Amniotic stem cell (primary cell): ENCODE results near the gene MKKS.
"Not testable (repeated sequence)": the region's sequence is repeated elsewhere in the genome, so short reads cannot be mapped to it uniquely, and the experiment has no call there.

Source experiments
- DNase-seq: peaks from one replicate; lab custom pipeline; 2025; lab: John Stamatoyannopoulos, UW

MKKS gene

DNA sequence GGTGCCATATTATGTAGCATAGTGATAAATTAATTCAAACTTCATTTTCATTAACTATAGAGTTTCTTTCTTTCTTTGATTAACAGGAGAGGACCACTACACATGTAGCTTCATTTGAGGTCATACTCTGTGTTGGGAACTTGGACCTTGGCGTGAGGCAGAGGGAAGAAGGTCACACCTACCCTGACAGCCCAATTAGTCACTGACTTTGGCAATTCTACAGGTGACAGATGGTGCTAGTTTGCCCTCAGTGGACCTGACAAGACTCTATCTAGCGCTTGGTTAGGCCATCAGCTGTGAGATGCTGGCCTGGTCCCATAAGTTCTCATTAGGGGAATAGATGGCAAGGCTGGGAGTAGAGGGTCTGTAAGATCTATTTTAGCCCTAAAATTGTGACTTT lies 15.2 kb upstream of the MKKS start:
- DNase-seq = no peak

DNA sequence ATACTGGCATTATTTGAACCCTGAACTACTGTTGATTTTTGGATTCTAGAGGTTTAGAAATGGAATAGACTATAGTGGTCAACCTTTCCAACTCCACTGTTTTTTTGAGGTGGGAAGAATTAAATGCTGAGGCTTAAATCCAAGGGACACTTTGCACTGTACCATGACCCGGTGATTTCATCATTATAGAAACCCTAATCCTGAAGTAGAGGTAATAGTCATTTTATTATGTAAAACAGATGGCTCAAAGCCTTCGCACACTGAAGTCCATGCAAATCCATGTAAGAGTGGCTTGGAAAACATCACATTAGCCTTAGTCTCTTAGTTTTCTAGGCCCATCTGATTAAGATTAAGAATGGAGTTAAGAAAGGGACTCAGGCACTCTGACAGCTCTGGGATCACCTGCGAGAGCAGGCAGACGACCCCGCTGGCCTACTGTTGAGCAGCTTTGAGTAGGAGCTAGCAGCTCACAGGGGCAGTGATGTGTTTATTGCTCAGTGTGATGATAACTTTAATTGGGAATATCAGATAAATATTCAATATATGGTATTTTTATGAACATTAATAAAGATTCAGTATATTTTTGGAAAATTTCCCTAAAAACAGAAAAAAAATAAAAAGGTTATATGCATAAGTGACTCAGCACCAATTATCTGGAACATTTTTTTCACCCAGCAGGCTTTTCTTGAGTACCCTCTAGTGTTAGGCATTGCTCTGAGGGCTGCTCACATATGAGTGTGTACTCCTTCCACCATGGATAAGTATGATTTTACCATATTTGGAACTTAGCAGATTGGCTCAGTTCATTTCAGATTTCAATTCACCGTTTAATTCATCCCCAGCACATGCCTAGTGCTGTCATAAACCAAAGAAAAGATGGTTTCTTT lies 14.5 kb upstream of the MKKS start:
- peak; percentile 6 for DNase-seq

DNA sequence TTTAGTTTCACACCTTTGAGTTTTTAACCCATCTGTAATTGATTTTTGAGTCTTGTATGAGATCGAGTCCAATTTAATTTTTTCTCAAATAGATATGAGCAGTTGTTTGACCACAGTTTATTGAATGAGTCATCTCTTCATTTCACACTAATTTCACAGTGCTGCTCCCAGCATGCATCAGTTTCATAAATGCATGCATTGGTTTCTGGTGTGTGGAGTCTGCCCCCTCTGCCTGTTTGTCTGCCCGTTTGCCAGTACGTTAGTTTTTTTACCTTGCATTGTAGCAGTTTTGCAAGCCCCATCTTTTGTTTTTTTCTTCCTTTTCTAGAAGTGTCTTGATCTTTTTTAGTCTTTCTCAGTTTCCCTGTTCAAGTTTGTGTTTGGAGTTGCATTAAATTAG lies 13.0 kb upstream of the MKKS start:
- peak; percentile 35 for DNase-seq

DNA sequence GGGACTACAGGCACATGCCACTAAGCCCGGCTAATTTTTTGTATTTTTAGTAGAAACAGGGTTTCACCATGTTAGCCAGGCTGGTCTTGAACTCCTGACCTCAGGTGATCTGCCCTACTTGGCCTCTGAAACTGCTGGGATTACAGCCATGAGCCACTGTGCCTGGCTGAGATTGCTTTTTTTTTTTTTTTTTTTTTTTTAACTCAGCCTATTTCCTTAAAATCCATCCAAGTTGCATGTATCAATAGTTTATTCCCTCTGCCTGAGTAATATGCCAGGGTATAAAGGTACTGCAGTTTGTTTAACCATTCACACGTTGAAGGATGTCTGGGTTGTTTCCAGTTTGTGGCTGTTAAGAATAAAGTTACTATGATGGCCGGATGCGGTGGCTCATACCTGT lies 11.7 kb upstream of the MKKS start:
- no peak for DNase-seq

DNA sequence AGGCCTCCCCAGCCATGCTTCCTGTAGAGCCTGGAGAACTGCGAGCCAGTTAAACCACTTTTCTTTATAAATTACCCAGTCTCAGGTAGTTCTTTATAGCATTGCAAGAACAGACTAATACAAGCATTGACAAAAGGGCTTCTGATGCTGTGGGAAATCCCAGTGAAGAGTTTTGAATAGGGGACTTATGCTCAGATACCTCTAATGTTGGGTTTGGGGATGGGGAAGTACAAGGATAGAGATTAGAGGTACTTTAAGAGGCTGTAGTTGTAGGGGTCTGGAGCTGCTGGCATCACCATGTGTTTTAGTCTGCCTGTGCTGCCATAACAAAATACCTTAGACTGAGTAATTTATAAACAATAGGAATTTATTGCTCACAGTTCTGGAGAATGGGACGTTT lies 9.9 kb upstream of the MKKS start:
- no peak for DNase-seq

DNA sequence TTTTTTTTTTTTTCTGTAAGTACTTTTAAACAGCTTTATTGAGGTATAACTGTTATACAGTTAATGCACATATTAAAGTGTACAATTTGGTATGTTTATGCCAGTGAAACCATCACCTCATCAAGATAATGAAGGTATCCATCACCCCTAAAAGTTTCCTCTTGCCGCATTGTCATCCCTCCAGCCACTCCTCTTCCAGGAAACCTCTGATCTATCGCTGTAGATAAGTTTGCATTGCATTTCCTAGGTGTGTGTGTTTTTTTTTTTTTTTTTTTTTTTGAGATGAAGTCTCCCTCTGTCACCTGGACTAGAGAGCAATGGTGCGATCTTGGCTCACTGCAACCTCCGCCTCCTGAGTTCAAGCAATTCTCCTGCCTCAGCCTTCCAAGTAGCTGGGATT lies 4.2 kb upstream of the MKKS start:
- no peak for DNase-seq

DNA sequence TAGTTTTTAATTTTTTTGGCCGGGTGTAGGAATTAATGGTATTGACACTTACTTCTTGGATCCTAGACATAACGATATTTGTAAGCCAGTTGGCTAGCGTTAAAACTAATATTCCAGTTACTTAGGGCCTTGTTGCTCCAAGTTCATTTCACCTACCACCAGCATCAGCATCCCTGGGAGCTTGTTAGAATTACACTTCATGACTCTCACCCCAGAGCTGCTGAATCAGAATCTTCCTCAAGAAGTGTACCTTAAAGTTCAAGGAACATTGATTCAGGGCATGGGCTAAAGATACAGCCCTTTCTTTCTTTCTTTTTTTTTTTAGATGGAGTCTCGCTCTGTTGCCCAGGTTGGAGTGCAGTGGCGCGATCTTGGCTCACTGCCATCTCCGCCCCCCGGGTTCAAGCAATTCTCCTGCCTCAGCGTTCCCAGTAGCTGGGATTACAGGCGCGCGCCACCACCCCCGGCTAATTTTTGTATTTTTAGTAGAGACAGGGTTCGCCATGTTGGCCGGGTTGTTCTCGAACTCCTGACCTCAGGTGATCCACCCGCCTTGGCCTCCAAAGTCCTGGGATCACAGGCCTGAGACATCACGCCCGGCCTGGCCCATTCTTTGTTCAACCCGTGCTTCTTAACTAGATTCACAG lies 2.2 kb upstream of the MKKS start:
- DNase-seq = no peak

DNA sequence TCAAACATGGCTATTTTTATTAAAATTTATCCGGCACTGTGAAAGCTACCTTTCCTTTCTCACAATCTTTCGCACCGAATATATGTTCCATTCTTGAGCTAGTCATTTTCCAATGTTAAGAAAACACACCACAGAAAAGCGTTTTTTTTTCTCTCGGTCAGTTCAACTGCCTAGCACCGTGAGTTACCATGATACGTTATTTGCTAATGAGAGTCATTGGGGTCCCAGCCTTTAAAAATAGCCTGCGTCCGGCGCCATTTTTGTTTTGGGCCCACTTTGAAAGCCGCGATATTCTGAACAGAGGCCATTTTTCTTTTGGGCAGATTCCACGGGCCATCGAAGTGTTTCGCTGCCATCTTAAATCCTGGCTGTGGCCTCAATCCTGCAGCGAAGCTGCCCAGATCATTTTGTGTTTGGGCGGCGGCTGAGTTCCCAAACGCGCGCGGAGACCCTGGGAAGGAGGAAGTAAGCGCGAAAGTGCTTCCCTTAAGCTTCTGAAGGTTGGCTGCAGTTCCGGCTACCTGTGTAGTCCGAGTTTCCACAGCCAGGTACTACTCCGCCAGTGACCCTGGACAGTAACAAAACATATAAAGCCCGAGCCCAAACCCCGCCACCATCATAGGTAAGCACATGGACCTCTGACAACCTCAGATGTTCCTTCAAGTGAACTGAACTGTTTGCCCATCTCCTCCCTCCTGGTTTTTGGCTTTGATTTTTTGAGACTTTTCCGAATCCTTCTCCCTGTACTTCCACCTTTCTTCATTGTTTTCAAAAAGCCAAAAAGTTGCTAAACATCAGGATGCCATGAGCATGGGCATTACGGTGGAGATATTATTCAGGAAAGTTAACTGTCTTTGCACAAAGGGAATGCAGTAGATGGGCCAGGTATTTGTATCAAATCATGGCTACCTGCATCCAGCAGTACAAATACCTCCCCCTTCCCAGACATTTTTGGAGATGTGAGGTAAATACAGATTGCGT lies 1.1 kb upstream of the MKKS start, which contains the start of gene SLX4IP:
Gene SLX4IP, plus strand, starts transcription at position 474 of the 981 bp plus-strand sequence. CDS start 22,900 bp downstream, outside the sequence.
- DNase-seq = peak; percentile 85

DNA sequence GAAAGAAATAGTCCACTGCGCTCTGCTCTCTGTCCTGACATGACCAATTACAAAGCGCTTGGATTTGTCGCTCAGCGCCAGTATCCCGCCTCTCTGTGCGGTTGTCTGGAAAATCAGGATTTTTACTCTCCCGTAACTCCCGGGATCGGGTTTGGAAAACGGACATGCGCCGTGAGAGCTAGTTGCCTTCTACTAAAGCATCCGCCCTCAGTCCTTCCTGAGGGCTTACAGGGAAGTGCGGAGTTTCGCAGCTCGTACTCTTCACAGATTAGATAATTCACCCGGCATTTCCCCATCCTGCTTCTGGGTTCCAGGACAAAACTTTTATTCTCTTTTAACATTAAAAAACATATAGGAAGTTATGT lies 427 bp upstream of the MKKS start:
- DNase-seq = peak; percentile 95

DNA sequence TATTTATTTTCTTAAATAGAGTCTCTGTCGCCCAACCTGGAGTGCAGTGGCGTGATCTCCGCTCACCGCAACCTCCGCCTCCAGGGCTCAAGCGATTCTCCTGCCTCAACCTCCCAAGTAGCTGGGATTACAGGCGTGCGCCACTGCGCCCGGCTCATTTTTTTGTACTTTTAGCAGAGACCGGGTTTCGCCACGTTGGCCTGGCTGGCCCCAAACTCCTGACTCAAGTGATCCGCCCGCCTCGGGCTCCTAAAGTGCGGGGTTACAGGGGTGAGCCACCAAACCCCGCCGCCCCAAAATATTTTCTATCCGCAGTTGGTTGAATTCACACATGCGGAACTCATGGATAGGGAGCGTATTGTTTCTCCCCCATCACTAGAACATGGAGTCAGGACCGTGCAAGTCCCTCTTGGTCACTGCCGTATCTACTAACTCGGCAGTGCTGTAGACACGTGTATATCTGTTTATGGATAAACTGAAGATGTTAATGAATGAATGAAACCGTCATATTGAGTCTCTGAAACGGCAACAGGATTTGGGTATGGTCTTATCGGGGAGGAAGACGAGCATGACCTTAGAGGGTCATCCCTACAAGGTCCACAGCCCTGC lies 904 bp downstream of the MKKS start:
- DNase-seq = no peak

DNA sequence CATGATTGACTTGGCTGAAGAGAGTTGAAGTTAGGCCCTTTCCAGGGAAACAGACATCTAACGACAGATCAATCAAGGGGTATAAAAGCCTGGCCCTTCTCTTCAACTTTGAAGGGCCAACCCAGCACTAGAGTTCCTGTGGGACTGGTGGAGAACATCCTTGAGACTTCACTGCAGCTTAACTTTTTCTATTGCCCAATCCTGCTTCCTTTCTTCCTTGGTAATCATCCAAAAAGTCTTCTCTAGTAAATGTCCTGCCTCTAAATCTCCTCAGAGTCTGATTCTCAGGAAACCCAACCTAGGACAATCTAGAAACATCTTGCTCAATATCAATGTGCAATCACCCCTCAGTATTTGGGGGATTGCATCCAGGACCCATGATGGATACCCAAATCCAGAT lies 1.9 kb downstream of the MKKS start:
- no peak for DNase-seq

DNA sequence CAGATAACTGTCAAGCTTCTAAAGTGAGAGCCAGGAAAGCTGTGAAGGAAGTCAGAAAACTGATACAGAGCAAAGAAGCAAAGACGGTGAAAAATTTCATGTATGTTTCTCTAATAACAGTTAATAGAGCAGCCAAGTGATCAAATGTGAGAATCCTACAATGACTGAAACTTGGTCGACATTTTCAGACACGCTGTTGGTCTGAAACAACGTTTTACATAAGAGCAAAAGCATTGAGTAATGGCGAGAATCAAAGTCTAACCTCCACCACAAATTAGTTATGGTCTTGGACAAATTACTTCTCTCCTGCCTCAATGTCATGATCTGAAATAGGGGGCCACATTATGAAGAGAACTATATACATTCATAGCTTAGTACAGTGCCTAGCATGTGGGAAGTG lies 3.3 kb downstream of the MKKS start:
- no peak for DNase-seq

DNA sequence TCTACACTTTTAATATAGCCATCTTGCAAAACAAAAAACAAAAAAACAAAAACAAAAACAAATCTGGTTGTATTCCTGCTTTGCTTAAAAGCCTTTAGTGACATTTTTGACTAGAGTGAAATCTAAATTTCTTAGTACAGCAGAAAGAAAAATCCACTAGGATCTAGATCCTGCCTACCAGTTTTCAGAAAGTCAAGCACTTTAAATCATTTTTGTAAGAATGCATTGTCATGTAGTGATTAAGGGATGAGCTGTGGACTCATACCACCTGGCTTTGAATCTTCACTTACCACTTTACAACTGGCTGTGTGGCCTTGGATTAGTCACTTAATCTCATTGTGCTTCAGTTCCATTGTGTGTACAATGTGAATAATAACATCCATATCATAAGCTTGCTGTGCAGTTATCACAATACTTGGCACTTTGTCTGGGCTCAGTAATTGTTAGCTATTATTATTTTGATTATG lies 4.0 kb downstream of the MKKS start:
- DNase-seq = no peak

DNA sequence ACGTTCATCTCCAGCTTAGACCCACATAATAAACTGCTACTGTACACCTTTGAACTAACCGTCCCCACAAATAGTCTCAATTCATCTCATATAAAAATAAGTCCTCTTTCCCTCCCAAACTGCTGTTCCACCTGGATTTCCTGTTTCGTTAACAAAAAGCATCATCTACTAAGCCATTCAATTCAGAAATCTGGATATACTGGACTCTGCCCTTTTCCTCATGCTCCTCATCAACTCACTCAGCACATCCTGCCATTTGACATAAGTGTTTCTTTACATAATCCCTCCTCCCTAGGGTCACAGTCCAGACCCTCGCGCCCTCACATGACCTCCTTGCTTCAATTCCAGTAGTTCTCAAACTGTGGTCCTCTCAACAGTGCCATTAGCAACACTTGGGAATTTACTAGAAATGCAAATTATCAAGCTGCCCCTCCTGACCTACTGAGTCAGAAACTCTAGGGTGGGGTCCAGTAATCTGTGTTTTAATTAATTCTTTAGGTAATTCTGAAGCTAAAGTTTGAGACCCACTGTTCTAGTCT lies 4.5 kb downstream of the MKKS start:
- DNase-seq = no peak

DNA sequence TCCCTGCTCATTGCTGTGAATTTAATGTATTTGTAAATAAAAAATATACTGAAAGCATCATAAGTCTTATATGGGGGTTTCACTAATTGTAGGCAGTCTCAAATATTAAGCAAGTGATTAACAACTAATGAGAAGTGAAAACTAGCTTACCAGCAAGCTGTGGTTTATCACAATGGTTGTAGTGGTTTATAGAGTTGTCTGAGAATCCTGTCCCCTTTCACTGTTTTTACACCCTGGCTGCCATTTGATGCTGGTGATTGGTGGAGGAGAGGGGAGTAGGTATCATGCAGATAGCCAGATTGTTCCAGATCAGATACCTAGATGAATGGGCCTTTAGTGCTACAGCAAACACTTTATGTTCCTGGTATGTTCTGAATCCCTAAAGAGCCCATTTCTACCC lies 6.0 kb downstream of the MKKS start:
- DNase-seq = no peak

DNA sequence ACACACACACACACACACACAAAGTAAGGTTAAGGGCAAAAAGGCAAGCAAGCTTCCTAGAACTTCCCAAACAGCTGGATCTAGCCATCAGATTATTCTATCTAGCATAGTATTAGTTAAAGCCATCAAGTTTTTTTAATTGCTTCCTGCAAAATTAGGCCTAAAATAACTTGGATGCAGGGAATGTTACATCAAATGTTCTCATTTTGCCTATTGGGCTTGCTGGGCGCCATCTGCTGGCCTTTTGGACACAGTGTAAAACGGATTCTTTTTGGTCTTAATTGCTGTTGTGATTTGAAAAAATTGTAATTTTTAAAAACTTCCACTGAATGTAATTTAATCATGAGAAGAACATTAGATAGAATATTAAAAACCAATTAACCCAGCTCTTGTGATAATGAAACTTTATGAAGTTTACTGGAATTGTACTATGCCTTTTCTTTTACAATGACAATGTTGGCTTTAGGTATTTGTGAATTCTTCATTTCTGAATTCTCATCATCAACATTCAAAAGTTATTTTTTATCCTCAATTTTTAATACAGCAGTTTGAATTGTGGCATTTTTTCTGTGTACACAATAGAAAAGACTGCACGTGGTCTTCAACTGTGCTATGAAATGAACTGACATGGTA lies 6.8 kb downstream of the MKKS start:
- peak; percentile 66 for DNase-seq

DNA sequence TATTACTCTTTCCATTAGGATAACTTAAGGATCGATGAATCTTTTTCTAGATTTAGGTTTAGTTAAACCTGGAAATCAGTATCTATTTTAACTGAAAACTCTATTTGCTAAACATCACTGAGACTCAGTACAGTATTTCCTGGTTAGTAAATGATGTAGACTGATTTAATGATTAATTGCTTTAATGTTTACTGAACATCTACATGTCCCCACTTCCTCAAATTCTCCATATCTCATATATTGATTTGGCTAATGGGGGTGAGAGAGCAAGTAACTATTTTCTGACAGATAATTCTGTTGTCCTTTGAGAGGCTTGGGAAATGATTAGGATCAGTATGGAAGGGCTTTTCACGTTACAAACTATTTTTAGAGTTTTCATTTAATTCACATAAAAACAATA lies 10.3 kb downstream of the MKKS start:
- no peak for DNase-seq

DNA sequence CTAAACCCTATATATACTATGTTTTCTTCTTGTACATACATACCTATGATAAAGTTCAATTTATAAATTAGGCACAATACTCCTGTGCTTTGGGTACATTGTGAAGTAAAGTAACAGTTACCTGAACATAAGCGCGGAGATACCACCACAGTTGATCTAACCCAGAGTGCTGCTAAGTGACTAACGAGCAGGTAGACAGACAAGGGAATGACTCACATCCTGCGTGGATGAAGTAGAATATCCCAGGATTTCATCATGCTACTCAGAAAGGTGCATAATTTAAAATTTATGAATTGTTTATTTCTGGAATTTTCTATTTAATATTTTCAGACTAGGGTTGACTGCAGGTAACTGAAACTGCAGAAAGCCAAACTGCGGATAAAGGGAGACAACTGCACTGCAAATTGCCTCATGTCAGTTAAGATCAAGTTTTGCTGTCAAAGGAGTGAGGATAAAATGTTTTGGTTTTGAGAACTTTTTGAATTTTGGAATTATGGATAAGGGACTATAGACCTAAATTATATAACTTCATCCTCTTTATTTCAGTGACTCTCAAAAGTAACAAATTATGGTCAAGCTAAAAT lies 14.4 kb downstream of the MKKS start:
- DNase-seq = no peak

DNA sequence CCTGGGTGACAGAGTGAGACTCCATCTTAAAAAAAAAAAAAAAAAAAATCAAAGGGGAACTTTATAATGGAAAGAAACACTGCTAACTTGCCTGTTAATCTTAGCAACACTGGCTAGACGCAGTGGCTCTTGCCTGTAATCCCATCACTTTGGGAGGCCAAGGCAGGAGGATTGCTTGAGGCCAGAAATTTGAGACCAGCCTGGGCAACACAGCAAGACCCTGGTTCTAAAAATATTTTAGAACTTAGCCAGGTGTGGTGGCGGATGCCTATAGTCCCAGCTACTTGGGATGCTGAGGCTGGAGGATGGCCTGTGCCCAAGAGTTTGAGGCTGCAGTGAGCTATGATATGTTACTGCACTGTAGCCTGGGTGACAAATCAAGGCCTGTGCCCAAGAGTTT lies 16.8 kb downstream of the MKKS start:
- DNase-seq = not testable (repeated sequence)

DNA sequence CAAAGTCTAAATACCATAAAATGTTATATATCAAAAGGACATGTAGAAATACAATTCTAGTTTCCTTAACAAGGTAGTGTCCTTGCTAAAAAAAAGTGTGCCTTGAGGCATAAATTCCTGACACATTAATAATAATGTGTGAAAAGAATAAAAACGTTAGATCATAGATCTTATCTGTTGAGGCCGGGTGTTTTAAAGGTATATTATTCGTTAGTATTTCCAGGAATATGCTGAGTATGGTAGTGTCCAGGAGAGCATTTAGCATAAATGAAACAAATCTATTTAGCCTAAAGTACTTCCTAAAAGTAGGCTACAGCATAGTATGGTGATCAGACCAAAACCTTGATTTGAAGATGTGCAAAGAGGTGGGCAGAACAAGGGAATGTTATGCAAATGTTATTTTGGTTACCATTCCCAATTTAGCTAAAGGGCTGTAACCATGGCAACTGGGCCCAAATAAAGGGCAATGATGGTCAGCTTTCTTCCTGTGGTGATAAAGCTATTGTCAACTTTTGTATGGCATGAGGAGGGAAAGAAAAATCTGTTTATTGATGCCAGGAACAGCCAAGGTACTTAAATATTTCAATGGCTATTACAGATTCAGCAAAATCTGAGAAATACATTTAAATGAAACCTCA lies 18.9 kb downstream of the MKKS start:
- no peak for DNase-seq
